Activated naive CD8-positive, alpha-beta T cell treated with anti-CD3 and anti-CD28 coated beads for 36 hours (primary cell): ENCODE results near the gene AMER1. TPM values are rescaled to one million over a fixed set of nuclear protein-coding genes. Genes with fewer than 3 reads are reported as not detected.

ENCODE experiments used
- total RNA-seq, 2 experiments: library from RNA; stranded (reverse); gene quantifications; one replicate each; pipeline ENCODE4 v1.2.3, GENCODE V29; 2021

AMER1 gene
- total RNA-seq, 2 experiments from 2014 or later: 4.3 to 4.4 TPM

Other genes starting within 250 kb of the AMER1 start
- under 1 TPM in 1 of 2 experiments, not detected in 1; 0.16 TPM for gene ASB12, start 24.9 kb upstream of the AMER1 start, total RNA-seq
- gene MTMR8, start 189.7 kb upstream of the AMER1 start, total RNA-seq: 1 to 10 TPM; 5.0 to 6.1 TPM